Measurements from ENCODE around the gene IMMP2L.
"Not testable (repeated sequence)": the region's sequence is repeated elsewhere in the genome, so short reads cannot be mapped to it uniquely, and the experiment has no call there.

IMMP2L gene

DNA sequence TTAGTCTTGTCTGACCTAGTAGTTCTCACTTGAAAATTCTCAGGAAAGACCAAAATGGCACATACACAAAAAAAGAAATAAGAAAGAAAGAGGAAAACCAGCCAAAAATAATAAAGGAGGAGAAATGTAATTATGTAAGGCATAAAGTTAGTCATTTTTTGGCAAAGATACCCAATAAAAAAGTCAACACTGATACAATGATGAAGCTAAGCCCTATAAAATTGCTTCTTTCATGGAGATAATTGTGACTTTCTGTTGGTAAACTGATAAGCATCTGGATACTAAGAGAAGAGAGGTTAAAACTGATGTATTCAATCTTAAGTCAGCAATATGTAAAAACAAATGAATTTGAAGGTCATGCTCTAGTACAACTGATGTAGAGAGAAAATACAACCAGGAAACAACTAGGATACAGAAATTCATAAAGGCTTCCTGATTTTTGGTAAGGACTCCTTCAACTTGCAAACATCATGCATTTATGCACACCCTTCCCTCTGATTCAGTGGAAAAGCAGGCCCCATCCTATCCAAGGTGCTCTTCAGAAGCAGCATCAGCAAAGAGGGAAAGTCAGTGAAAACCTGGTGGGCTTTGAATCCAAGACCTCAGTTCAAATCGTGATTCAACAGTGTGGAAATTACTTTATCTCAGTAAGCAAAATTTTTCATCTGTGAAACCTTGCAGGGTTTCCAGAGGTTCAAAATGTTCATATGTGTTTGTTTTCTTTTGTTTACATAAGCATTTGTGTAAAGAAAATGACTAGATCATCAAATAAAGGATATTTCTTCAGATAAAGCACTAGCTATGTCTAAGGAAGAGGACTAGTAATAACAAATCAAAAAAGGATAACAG is 32.6 kb downstream of the IMMP2L start:
- no peak overlapping the region for H3K4me3 Mint-ChIP-seq
- peaks cover 20% of the 10 kb centered on the region for H3K4me1 Mint-ChIP-seq
- H3K27ac Mint-ChIP-seq = no peak overlapping the region
- no peak for ATAC-seq
- no peak for DNase-seq
- H3K9me3 Mint-ChIP-seq = peaks cover 0 to 4% of the 10 kb centered on the region in 2 donors
- no peaks in the 10 kb centered on the region for H3K27me3 Mint-ChIP-seq

GRCh38 chr7:111528331-111528730 is 34.0 kb downstream of the IMMP2L start:
- H3K27ac Mint-ChIP-seq = no peak overlapping the region

GRCh38 chr7:111527545-111527944 is 34.7 kb downstream of the IMMP2L start:
- DNase-seq = no peak

More at GRCh38 chr7:111528331-111528730, 34.0 kb downstream of the IMMP2L start:
- ATAC-seq (peak; percentile 95), DNase-seq (peak; percentile 6 to 20)
- Mint-ChIP-seq H3K4me3 (peak overlapping the region; percentile 44 to 64), H3K4me1 (peaks cover 23% of the 10 kb centered on the region), H3K27me3 (no peaks in the 10 kb centered on the region), H3K9me3 (peaks cover 0 to 5% of the 10 kb centered on the region in 2 donors)

GRCh38 chr7:111525100-111525499 is 37.2 kb downstream of the IMMP2L start:
- H3K27me3 Mint-ChIP-seq = no peaks in the 10 kb centered on the region
- ATAC-seq (no peak), DNase-seq (no peak)
- H3K9me3 Mint-ChIP-seq = peaks cover 0 to 10% of the 10 kb centered on the region in 2 donors
- no peak overlapping the region for H3K4me3 Mint-ChIP-seq
- H3K27ac Mint-ChIP-seq = no peak overlapping the region
- peaks cover 23% of the 10 kb centered on the region for H3K4me1 Mint-ChIP-seq

More at GRCh38 chr7:111527545-111527944, 34.7 kb downstream of the IMMP2L start:
- H3K9me3 Mint-ChIP-seq = peaks cover 0 to 5% of the 10 kb centered on the region in 2 donors
- no peak overlapping the region for H3K27ac Mint-ChIP-seq
- peaks cover 23% of the 10 kb centered on the region for H3K4me1 Mint-ChIP-seq
- no peak overlapping the region for H3K4me3 Mint-ChIP-seq
- ATAC-seq = no peak
- no peaks in the 10 kb centered on the region for H3K27me3 Mint-ChIP-seq

DNA sequence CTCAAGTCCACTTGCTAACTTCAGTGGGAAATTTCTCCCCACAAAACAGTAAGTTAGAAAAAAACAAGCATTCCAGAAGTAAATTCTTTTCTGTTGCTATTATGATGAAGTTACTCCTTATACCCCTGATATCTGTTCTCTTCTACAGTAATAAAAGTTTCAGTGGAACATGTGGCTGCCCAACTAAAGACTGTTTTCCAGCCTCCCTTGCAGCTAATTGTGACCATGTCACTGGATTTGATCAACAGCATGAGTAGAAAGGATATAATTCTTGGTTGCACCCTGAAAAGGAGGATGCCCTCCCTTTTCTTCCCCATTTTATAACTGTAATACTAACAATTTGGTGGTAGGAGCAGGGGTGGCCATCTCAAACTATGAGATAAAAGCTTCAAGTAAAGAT is 40.6 kb downstream of the IMMP2L start:
- H3K4me3 Mint-ChIP-seq = no peak overlapping the region
- peaks cover 9% of the 10 kb centered on the region for H3K4me1 Mint-ChIP-seq
- H3K27me3 Mint-ChIP-seq = no peaks in the 10 kb centered on the region
- H3K27ac Mint-ChIP-seq = no peak overlapping the region
- no peak for ATAC-seq
- DNase-seq = no peak
- peaks cover 0 to 10% of the 10 kb centered on the region in 2 donors for H3K9me3 Mint-ChIP-seq

DNA sequence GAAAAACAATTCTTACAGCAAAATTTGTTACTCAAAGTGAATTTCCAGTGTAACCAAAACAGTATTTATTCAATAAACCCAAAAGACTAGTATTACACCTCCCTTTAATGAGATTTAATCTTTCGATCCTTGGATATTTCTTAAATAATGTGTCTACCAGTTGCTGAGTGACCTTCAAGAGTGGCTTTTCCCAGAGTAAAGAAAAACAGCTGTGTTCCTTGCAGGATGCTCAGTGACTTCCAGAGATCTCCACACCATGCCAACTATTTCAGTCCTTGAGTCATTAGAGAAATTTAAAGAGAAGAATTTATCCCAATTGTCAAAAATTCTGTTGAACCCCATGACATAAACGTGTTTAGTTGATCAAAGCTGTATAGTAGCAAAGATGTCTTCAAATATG is 44.0 kb downstream of the IMMP2L start:
- Mint-ChIP-seq H3K4me3 (no peak overlapping the region), H3K27me3 (no peaks in the 10 kb centered on the region), H3K27ac (no peak overlapping the region), H3K9me3 (peaks cover 0 to 5% of the 10 kb centered on the region in 2 donors), H3K4me1 (no peaks in the 10 kb centered on the region)
- DNase-seq (no peak), ATAC-seq (no peak)

GRCh38 chr7:111517549-111517951 is 44.7 kb downstream of the IMMP2L start:
- no peak overlapping the region for H3K27ac Mint-ChIP-seq
- peaks cover 0 to 11% of the 10 kb centered on the region in 2 donors for H3K9me3 Mint-ChIP-seq
- H3K27me3 Mint-ChIP-seq = no peaks in the 10 kb centered on the region
- ATAC-seq (no peak), DNase-seq (no peak)
- no peak overlapping the region for H3K4me3 Mint-ChIP-seq
- peaks cover 4% of the 10 kb centered on the region for H3K4me1 Mint-ChIP-seq

DNA sequence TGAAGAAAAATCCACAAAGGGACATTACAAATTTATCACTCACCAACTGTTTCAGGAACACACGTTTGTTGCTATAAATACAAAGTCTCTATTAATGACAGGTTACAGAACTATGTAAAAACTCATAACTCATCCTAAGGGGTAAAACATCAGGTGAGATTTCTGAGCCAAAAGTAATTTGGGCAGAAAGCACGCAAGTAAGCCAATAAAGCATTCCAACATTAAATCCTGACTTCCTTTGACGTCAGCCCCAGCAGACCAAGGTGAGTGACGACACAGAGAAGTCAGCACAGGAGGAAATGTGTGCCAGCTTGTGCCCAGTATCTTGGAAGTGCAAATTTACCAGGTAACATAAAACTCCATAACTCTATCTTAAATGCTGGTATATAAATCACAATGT is 45.7 kb downstream of the IMMP2L start:
- no peaks in the 10 kb centered on the region for H3K27me3 Mint-ChIP-seq

DNA sequence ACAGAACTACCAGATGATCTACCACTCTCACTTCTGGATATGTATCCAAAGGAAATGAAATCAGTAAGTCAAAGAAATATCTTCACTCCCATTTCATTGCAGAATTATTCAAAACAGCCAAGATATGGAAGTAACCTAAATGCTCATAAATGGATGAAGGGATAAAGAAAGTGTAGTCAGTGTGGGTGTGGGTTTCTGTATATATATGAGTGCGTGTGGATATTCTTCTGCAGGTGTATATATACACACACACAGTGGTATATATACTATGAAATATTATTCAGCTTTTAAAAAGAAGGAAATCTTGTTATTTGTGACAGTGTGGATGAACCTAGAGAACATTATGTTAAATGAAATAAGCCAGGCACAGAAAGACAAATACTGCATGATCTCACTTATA is 48.7 kb downstream of the IMMP2L start:
- Mint-ChIP-seq H3K4me1 (peaks cover 13% of the 10 kb centered on the region), H3K27me3 (no peaks in the 10 kb centered on the region), H3K9me3 (peaks cover 3 to 11% of the 10 kb centered on the region in 2 donors), H3K4me3 (no peak overlapping the region), H3K27ac (no peak overlapping the region)
- DNase-seq (no peak), ATAC-seq (no peak)

More for the DNA sequence above, 45.7 kb downstream of the IMMP2L start:
- ATAC-seq = no peak
- DNase-seq = no peak
- Mint-ChIP-seq H3K27ac (no peak overlapping the region), H3K9me3 (peaks cover 3 to 11% of the 10 kb centered on the region in 2 donors), H3K4me1 (peaks cover 4% of the 10 kb centered on the region), H3K4me3 (no peak overlapping the region)

DNA sequence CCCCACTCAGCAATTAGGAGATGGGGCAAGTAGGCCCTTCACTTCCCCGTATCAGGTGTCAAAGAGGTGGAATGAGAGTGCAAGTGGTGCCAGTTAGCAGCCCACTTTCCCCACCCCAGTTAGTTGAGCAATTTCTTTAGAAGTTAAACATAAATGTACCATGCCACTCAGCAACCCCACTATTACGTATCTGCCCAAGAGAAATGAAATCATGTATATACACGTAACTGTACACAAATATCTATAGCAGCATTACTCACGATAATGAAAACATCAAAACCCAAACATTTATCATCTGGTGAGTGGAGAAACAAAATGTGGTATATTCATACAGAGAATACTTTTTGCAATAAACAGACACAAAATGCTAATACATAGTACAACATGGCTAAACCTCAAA is 50.4 kb downstream of the IMMP2L start:
- Mint-ChIP-seq H3K27ac (no peak overlapping the region), H3K4me1 (peaks cover 17% of the 10 kb centered on the region), H3K27me3 (no peaks in the 10 kb centered on the region), H3K4me3 (no peak overlapping the region), H3K9me3 (peaks cover 3 to 19% of the 10 kb centered on the region in 2 donors)
- DNase-seq (no peak), ATAC-seq (no peak)

- H3K27ac Mint-ChIP-seq = no peak overlapping the region
Observed at GRCh38 chr7:111510584-111511378, 51.5 kb downstream of the IMMP2L start.

GRCh38 chr7:111510062-111510461 is 52.2 kb downstream of the IMMP2L start:
- Mint-ChIP-seq H3K4me1 (peaks cover 17% of the 10 kb centered on the region), H3K9me3 (peaks cover 3 to 19% of the 10 kb centered on the region in 2 donors), H3K4me3 (no peak overlapping the region), H3K27ac (no peak overlapping the region), H3K27me3 (no peaks in the 10 kb centered on the region)
- DNase-seq = no peak
- no peak for ATAC-seq

More at GRCh38 chr7:111510584-111511378, 51.5 kb downstream of the IMMP2L start:
- H3K27me3 Mint-ChIP-seq = no peaks in the 10 kb centered on the region
- no peak for ATAC-seq
- no peak overlapping the region for H3K4me3 Mint-ChIP-seq
- H3K9me3 Mint-ChIP-seq = peaks cover 3 to 19% of the 10 kb centered on the region in 2 donors
- DNase-seq = no peak
- peaks cover 17% of the 10 kb centered on the region for H3K4me1 Mint-ChIP-seq

DNA sequence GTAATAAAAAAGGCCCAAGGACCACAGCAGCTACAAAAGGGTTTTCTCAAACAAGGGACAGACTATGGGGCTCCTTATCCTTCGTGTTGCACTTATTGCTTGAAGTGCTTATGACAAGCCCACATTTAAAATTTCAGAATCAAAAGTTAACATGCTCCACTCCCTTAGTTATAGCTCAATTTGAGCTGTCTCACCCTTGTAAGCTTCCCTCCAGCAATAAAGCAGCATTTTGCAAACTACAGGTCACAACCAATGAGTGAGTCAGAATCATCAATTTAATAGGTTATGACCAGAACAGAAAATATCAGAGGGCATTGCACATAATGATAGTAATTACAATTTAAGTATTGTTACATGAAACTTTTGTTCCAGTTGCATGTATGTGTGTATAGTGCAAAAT is 53.0 kb downstream of the IMMP2L start:
- Mint-ChIP-seq H3K4me1 (peaks cover 17% of the 10 kb centered on the region), H3K27me3 (no peaks in the 10 kb centered on the region), H3K27ac (no peak overlapping the region), H3K9me3 (peaks cover 3 to 19% of the 10 kb centered on the region in 2 donors), H3K4me3 (no peak overlapping the region)
- DNase-seq (no peak), ATAC-seq (no peak)

- Mint-ChIP-seq H3K27me3 (no peaks in the 10 kb centered on the region), H3K4me1 (peaks cover 17% of the 10 kb centered on the region), H3K27ac (no peak overlapping the region), H3K4me3 (no peak overlapping the region), H3K9me3 (peaks cover 3 to 19% of the 10 kb centered on the region in 2 donors)
- ATAC-seq (no peak), DNase-seq (no peak)
Observed at GRCh38 chr7:111508387-111508786, 53.9 kb downstream of the IMMP2L start.

GRCh38 chr7:111505422-111505821 is 56.9 kb downstream of the IMMP2L start:
- H3K4me1 Mint-ChIP-seq, ATAC-seq: not testable (repeated sequence)
- peaks cover 9 to 19% of the 10 kb centered on the region in 2 donors for H3K9me3 Mint-ChIP-seq

GRCh38 chr7:111501799-111502198 is 60.5 kb downstream of the IMMP2L start:
- H3K4me3 Mint-ChIP-seq, ATAC-seq, DNase-seq, H3K27me3 Mint-ChIP-seq: not testable (repeated sequence)
- Mint-ChIP-seq H3K27ac (peak overlapping the region in 1 of 2 donors; percentile 35), H3K4me1 (peaks cover 17% of the 10 kb centered on the region), H3K9me3 (peaks cover 9 to 11% of the 10 kb centered on the region in 2 donors)

More at GRCh38 chr7:111505422-111505821, 56.9 kb downstream of the IMMP2L start:
- not testable (repeated sequence) for DNase-seq, H3K4me3 Mint-ChIP-seq, H3K27me3 Mint-ChIP-seq, H3K27ac Mint-ChIP-seq
